NCI-H748 (cell line): ENCODE results near the gene IL32.

Source experiments
- DNase-seq: peaks from one replicate; lab custom pipeline; 2025; ENCODE audit not compliant: unreplicated experiment; lab: John Stamatoyannopoulos, UW

IL32 gene

GRCh38 chr16:3065069-3065741 is at the start of gene IL32:
Gene IL32 (plus strand): TSS chr16:3065640. CDS start chr16:3065812, 172 bp downstream.
- no peak for DNase-seq

GRCh38 chr16:3015865-3016521 is 49.4 kb upstream of the IL32 start:
- no peak for DNase-seq

GRCh38 chr16:3017344-3017743 is 48.1 kb upstream of the IL32 start:
- no peak for DNase-seq

- peak; percentile 42 for DNase-seq
These were observed 47.5 kb upstream of the IL32 start, which contains the start of gene CLDN6 for GRCh38 chr16:3017794-3018506. Gene CLDN6 (minus strand): TSS chr16:3018183. CDS start chr16:3016021, 2,162 bp downstream.

GRCh38 chr16:3019594-3020246 is 45.7 kb upstream of the IL32 start:
- DNase-seq: no peak

- DNase-seq: peak; percentile 70
These were observed 45.2 kb upstream of the IL32 start, which contains the start of gene TNFRSF12A for GRCh38 chr16:3020247-3020603. Gene TNFRSF12A (plus strand): TSS chr16:3020368. CDS start chr16:3020398, 30 bp downstream.

GRCh38 chr16:3020604-3021448 is 44.6 kb upstream of the IL32 start:
- DNase-seq: peak; percentile 56

- DNase-seq: peak; percentile 56
These were observed 43.8 kb upstream of the IL32 start for GRCh38 chr16:3021449-3022207.

GRCh38 chr16:3022208-3022683 is 43.2 kb upstream of the IL32 start:
- DNase-seq: no peak

- DNase-seq: no peak
These were observed 42.6 kb upstream of the IL32 start for GRCh38 chr16:3022684-3023414.

GRCh38 chr16:3023415-3023668 is 42.1 kb upstream of the IL32 start:
- no peak for DNase-seq

GRCh38 chr16:3023669-3024478 is 41.6 kb upstream of the IL32 start, which contains the start of the genes HCFC1R1 and THOC6:
Gene HCFC1R1 (minus strand): TSS chr16:3023942. CDS start chr16:3023941, 1 bp downstream.
Gene THOC6 (plus strand): TSS chr16:3024035. CDS start chr16:3024327, 292 bp downstream.
- DNase-seq: peak; percentile 96

GRCh38 chr16:3025032-3026002 is 40.1 kb upstream of the IL32 start:
- DNase-seq: no peak

- no peak for DNase-seq
These were observed 39.4 kb upstream of the IL32 start for GRCh38 chr16:3026003-3026378.

GRCh38 chr16:3026609-3027488 is 38.6 kb upstream of the IL32 start:
- no peak for DNase-seq

GRCh38 chr16:3027489-3027795 is 38.0 kb upstream of the IL32 start:
- no peak for DNase-seq
